Fibroblast of lung (primary cell): ENCODE data around the gene RASGEF1C. TPM values are rescaled to one million over a fixed set of nuclear protein-coding genes. Genes with fewer than 3 reads are reported as not detected.

Source experiments
- DNase-seq, 2 donors: peaks; one replicate each; pipeline versions ENCODE4 v3.0.0 to v3.0.0-alpha.2; 2010; ENCODE audit warnings: low read depth in 2 of 2
- H2AFZ ChIP-seq: 2 replicates; pipeline ENCODE4 v1.5.1; 2012; ENCODE audit warnings: low read length, control low read depth, inconsistent platforms
- H3K27ac ChIP-seq: 2 replicates; pipeline ENCODE4 v1.5.1; 2011; ENCODE audit warnings: low read length, control low read depth; ENCODE audit not compliant: insufficient read depth
- H3K27me3 ChIP-seq: 2 replicates; pipeline ENCODE4 v1.5.1; 2011; ENCODE audit warnings: mild to moderate bottlenecking, low read length; ENCODE audit not compliant: control insufficient read depth, insufficient read depth
- H3K36me3 ChIP-seq: 2 replicates; pipeline ENCODE4 v1.5.1; 2011; ENCODE audit warnings: low read length; ENCODE audit not compliant: control insufficient read depth, insufficient read depth
- H3K4me1 ChIP-seq: 2 replicates; pipeline ENCODE4 v1.5.1; 2011; ENCODE audit warnings: low read length; ENCODE audit not compliant: control insufficient read depth, insufficient read depth; ENCODE audit errors: extremely low read depth
- H3K4me2 ChIP-seq: 2 replicates; pipeline ENCODE4 v1.5.1; 2011; ENCODE audit warnings: low read length, control low read depth; ENCODE audit not compliant: insufficient read depth; ENCODE audit errors: extremely low read depth
- H3K4me3 ChIP-seq, 4 experiments: fragments of 200-600 bp in 1 of 4; sonication (generic) in 1 of 4; replicated peaks in 1 of 4; 2 replicates each; pipeline ENCODE4 v1.5.1; 2011 to 2016; ENCODE audit warnings: low read length in 4 of 4, low read depth in 3 of 4, mild to moderate bottlenecking in 3 of 4, control low read depth in 2 of 4, inconsistent platforms in 1 of 4, mixed read lengths in 1 of 4; ENCODE audit not compliant: insufficient read depth in 1 of 4; ENCODE audit errors: control extremely low read depth in 1 of 4
- H3K79me2 ChIP-seq: 2 replicates; pipeline ENCODE4 v1.5.1; 2012; ENCODE audit warnings: mild to moderate bottlenecking, low read length, inconsistent platforms; ENCODE audit not compliant: control insufficient read depth, insufficient read depth
- H3K9ac ChIP-seq: 2 replicates; pipeline ENCODE4 v1.5.1; 2011; ENCODE audit warnings: mild to moderate bottlenecking, low read length, control low read depth; ENCODE audit not compliant: insufficient read depth
- H3K9me3 ChIP-seq: 2 replicates; pipeline ENCODE4 v1.5.1; 2012; ENCODE audit warnings: low read depth, low read length; ENCODE audit not compliant: control insufficient read depth, insufficient read depth
- H4K20me1 ChIP-seq: 2 replicates; pipeline ENCODE4 v1.5.1; 2011; ENCODE audit warnings: low read length; ENCODE audit not compliant: control insufficient read depth, insufficient read depth; ENCODE audit errors: extremely low read depth
- EZH2 ChIP-seq: IDR thresholded peaks from 2 replicates; pipeline ENCODE4 v1.5.1; 2012; ENCODE audit warnings: low read length, control low read depth, mild to moderate bottlenecking; ENCODE audit errors: missing control alignments
- polyA plus RNA-seq, 2 donors: library from polyadenylated mRNA; depleted of rRNA in 1 of 2; stranded (reverse) in 1 of 2; unstranded in 1 of 2; fragments of >200 nt; gene quantifications; 2 replicates each; pipeline ENCODE4 v1.2.1, GENCODE V29; 2011 to 2012; ENCODE audit warnings: missing spikeins in 1 of 2
- total RNA-seq: library from RNA; depleted of rRNA; stranded (reverse); fragments of >200 nt; gene quantifications from 2 replicates; pipeline ENCODE4 v1.2.1, GENCODE V29; 2014
- TF ChIP-seq, protein P1 (sequence below), 2 donors: IDR thresholded peaks in 1 of 2; conservative IDR thresholded peaks in 1 of 2; 1 replicate in 1 of 2; 2 replicates in 1 of 2; pipeline ENCODE4 v1.5.1; 2011 to 2012; ENCODE audit warnings: low read length in 2 of 2, control low read depth in 1 of 2, inconsistent platforms in 1 of 2, low read depth in 1 of 2, mild to moderate bottlenecking in 1 of 2

The RASGEF1C gene
- total and polyA plus RNA-seq, 2 donors (not counting 1 experiment from before 2014, with no cell fraction given), result under 0.01 TPM; not detected in 1

- Histone ChIP-seq H3K79me2 (no peaks in the 10 kb centered on the region), H3K4me3 (no peak overlapping the region), H3K27ac (no peak overlapping the region), H3K36me3 (no peaks in the 10 kb centered on the region), H2AFZ (no peak overlapping the region), H3K9ac (no peak overlapping the region), H3K4me1 (no peaks in the 10 kb centered on the region), H3K27me3 (no peaks in the 10 kb centered on the region), H4K20me1 (no peaks in the 10 kb centered on the region), H3K9me3 (no peaks in the 10 kb centered on the region), H3K4me2 (no peak overlapping the region)
- DNase-seq, result no peak
- no peak for TF ChIP-seq EZH2
- TF ChIP-seq, protein P1, sequence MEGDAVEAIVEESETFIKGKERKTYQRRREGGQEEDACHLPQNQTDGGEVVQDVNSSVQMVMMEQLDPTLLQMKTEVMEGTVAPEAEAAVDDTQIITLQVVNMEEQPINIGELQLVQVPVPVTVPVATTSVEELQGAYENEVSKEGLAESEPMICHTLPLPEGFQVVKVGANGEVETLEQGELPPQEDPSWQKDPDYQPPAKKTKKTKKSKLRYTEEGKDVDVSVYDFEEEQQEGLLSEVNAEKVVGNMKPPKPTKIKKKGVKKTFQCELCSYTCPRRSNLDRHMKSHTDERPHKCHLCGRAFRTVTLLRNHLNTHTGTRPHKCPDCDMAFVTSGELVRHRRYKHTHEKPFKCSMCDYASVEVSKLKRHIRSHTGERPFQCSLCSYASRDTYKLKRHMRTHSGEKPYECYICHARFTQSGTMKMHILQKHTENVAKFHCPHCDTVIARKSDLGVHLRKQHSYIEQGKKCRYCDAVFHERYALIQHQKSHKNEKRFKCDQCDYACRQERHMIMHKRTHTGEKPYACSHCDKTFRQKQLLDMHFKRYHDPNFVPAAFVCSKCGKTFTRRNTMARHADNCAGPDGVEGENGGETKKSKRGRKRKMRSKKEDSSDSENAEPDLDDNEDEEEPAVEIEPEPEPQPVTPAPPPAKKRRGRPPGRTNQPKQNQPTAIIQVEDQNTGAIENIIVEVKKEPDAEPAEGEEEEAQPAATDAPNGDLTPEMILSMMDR (conservative IDR thresholded peaks at IDR 0.05 in 1 of 2, IDR thresholded peaks at IDR 0.05 in 1 of 2; ENCODE audit: low read depth in 1 of 2, low read length in 2 of 2), result no peak
Observed at GRCh38 chr5:180138976-180139730, 69.9 kb downstream of the RASGEF1C start.

DNA sequence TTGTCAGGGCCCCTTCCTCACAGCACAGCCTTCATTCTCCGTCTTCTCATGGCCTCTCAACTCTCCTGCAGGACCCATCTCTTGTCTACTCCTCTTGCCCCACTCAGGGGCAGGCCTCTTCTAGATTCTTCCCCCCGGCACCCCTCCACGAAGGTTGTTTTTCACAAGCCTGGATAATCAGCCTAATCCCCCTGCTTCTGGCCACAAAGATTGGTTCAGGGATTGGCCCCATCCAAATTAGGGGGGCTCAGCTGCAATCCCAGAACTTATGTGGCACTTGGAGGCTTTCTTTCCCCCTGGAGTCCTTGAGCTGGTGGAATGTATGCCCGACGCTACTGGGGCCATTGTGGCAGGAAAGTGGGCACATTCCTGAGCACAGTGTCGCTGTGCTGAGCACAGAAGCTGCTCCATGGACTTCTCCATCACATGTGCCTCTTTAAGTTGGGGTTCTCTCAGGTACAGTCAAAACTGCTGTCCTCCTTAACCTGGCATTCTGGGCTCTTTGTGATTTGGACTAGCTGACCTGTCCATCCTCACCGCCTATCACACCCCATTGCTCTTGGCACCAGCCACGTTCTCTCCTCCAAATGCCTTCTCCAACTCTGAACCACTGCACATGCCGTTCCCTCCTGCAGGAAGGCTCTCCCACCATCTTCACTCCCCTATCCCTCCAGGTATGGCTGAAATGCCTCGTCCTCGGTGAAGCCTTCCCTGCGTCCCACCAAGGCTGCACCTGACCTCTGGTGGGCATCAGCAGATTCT lies 70.6 kb downstream of the RASGEF1C start:
- H3K27ac ChIP-seq, result no peak overlapping the region
- TF ChIP-seq, protein P1 (conservative IDR thresholded peaks at IDR 0.05 in 1 of 2, IDR thresholded peaks at IDR 0.05 in 1 of 2; ENCODE audit: low read depth in 1 of 2, low read length in 2 of 2), result no peak
- no peak for TF ChIP-seq EZH2
- no peak overlapping the region for H3K4me3 ChIP-seq
- H3K4me2 ChIP-seq, result no peak overlapping the region
- H3K9me3 ChIP-seq, result no peaks in the 10 kb centered on the region
- no peaks in the 10 kb centered on the region for H3K79me2 ChIP-seq
- no peaks in the 10 kb centered on the region for H3K27me3 ChIP-seq
- H2AFZ ChIP-seq, result no peak overlapping the region
- no peaks in the 10 kb centered on the region for H3K4me1 ChIP-seq
- no peaks in the 10 kb centered on the region for H3K36me3 ChIP-seq
- H3K9ac ChIP-seq, result no peak overlapping the region
- no peaks in the 10 kb centered on the region for H4K20me1 ChIP-seq
- no peak for DNase-seq

DNA sequence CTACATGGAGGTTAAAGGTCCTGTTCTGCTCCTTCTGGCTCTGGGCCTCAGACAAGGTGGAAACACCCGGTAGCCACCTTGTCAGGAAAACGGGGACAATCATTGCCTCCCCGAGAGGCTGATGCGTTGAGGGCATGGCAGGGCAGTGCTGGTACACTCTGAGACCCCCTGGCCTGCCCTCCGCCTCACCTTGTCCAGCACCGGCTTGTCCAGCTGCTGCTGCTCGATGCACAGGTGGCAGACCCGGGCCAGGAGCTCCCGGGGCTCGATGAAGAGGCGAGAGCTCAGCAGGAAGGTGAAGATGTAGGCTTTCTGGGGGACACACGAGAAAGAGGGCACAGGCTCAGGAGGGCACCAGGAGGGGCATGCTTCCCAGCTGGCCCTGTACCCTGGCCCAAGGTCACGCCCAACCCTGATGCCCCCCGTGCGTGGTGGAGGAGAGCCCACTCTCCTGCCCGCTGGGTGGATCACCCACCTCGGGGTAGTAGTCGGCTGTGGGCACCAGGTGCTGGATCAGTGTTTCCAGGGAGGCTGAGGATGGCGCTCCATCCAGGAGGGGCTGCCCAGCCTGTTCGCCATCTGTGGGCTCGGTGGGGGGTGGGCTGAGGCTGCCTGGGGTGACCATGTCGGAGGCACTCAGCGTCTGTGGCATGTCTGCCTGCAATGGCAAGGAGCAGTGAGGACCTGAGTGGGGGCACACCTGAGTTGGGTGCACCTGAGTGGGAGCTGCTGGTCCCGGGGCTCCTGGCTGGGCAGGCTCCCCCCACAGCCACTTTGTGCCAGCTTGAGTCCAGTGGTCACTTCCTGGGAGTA lies 71.4 kb downstream of the RASGEF1C start:
- no peaks in the 10 kb centered on the region for H3K4me1 ChIP-seq
- no peaks in the 10 kb centered on the region for H3K36me3 ChIP-seq
- H3K27me3 ChIP-seq, result no peaks in the 10 kb centered on the region
- no peaks in the 10 kb centered on the region for H4K20me1 ChIP-seq
- no peaks in the 10 kb centered on the region for H3K79me2 ChIP-seq
- no peaks in the 10 kb centered on the region for H3K9me3 ChIP-seq
- H3K9ac ChIP-seq, result no peak overlapping the region
- no peak overlapping the region for H3K27ac ChIP-seq
- TF ChIP-seq, protein P1 (conservative IDR thresholded peaks at IDR 0.05 in 1 of 2, IDR thresholded peaks at IDR 0.05 in 1 of 2; ENCODE audit: low read depth in 1 of 2, low read length in 2 of 2), result no peak
- TF ChIP-seq EZH2, result no peak
- DNase-seq, result no peak
- no peak overlapping the region for H3K4me2 ChIP-seq
- no peak overlapping the region for H2AFZ ChIP-seq
- H3K4me3 ChIP-seq, result no peak overlapping the region
